ENCODE measurements around the gene ERP44.

ERP44 gene

DNA sequence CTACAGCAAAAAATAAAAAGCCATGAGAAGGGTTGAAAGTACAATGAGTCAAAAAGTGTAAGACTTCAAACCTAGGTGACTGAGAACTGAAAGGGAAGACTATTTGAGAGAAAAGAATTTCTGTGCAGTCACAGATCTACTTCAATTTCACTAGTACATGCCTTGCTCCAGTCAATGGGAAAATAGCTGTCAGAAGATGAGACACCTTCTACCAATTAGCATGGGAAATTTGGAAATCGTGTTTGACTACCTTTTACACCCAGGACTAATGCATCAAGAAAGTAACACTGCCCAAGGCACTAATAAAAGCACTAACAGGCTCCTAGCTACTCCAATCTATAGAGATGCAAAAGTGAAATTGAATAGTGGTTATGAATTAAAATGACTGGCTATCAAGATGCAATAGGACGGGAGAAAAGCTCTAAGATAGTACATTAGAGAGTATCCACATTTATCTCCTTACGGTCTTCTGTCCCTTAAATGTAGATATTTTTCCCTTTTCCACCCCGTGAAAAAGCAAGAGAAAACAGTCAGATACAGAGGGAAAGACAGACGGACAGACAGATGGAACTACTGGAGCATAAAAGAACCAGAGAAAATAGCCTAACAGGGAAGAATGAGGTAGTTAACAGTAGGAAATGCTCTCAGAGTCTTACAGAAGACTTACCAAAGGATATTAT, 15.2 kb downstream of the ERP44 start:
- TF ChIP-seq, protein P1, sequence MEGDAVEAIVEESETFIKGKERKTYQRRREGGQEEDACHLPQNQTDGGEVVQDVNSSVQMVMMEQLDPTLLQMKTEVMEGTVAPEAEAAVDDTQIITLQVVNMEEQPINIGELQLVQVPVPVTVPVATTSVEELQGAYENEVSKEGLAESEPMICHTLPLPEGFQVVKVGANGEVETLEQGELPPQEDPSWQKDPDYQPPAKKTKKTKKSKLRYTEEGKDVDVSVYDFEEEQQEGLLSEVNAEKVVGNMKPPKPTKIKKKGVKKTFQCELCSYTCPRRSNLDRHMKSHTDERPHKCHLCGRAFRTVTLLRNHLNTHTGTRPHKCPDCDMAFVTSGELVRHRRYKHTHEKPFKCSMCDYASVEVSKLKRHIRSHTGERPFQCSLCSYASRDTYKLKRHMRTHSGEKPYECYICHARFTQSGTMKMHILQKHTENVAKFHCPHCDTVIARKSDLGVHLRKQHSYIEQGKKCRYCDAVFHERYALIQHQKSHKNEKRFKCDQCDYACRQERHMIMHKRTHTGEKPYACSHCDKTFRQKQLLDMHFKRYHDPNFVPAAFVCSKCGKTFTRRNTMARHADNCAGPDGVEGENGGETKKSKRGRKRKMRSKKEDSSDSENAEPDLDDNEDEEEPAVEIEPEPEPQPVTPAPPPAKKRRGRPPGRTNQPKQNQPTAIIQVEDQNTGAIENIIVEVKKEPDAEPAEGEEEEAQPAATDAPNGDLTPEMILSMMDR (IDR thresholded peaks at IDR 0.05): no peak

DNA sequence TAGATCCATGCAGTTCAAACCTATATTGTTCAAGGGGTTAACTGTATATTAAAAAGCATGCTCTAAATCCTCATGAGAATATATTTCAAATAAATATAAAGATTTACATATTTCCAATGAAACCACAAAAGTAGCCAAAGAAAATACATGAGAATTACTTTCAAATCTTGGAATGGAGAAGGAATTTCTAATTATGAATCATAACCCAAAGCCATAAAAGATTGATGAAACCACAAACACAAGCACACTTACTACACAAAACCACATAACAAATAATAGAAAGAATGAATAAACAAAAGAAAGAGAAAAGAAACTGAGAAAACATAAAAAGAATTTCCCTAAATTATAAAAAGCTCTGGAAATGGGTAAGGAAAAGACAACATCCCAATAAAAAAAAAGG, 16.0 kb downstream of the ERP44 start:
- TF ChIP-seq, protein P1 (IDR thresholded peaks at IDR 0.05): no peak

GRCh38 chr9:100074989-100075388, 23.8 kb downstream of the ERP44 start:
- TF ChIP-seq, protein P1 (IDR thresholded peaks at IDR 0.05): no peak

DNA sequence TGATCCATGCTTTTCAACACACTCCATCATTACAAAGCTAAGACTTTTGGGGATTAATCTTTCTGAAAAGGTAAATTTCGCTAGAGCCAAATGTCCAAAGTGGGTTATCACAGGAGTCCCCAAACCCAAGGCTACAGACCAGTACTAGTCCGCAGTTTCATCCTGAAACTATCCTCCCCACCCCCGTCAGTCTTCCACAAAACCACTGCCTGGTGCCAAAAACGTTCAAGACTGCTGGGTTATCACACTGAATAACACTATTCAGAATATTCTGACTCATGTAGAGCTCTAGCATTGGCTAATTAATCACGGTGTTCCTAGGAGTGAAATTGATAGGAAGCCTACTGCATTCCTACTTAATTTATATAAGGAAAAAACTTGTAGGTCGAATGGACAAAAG, 24.7 kb downstream of the ERP44 start:
- TF ChIP-seq, protein P1 (IDR thresholded peaks at IDR 0.05): no peak

GRCh38 chr9:100072805-100073204, 26.0 kb downstream of the ERP44 start:
- TF ChIP-seq, protein P1 (IDR thresholded peaks at IDR 0.05): no peak

- TF ChIP-seq, protein P1 (IDR thresholded peaks at IDR 0.05): no peak
These were observed 27.5 kb downstream of the ERP44 start for GRCh38 chr9:100071271-100071670.

- TF ChIP-seq, protein P1 (IDR thresholded peaks at IDR 0.05): no peak
These were observed 28.4 kb downstream of the ERP44 start for GRCh38 chr9:100070104-100071041.
